ENCODE results near the gene CREB3L2. TPM values are rescaled to one million over a fixed set of nuclear protein-coding genes. Genes with fewer than 3 reads are reported as not detected.
A peak's percentile ranks its signal among the peaks of the same experiment; 100 is the strongest.

The CREB3L2 gene
- total RNA-seq, 2 experiments from 2014 or later = 42.2 to 44.7 TPM

- no peaks in the 10 kb centered on the region for H3K36me3 Mint-ChIP-seq (ENCODE audit: low read depth)
- H3K4me1 Mint-ChIP-seq = peaks cover 16% of the 10 kb centered on the region
- DNase-seq = no peak
- no peak overlapping the region for H3K27ac Mint-ChIP-seq
- H3K4me3 Mint-ChIP-seq = no peak overlapping the region
- POLR2A ChIA-PET = no interaction called here
- CTCF ChIA-PET = interaction anchor here (0.7 to 4.7 kb wide), 4 partner anchors 10 to 350 kb away, joined by 3 to 117 read pairs (median 18); no protein-coding TSS in a partner anchor
- H3K9me3 Mint-ChIP-seq = no peaks in the 10 kb centered on the region
- peaks cover 3% of the 10 kb centered on the region for H3K27me3 Mint-ChIP-seq
Measured at GRCh38 chr7:138006106-138006505, 4.2 kb upstream of the CREB3L2 start.

GRCh38 chr7:138004936-138005335 lies 3.0 kb upstream of the CREB3L2 start:
- POLR2A ChIA-PET = no interaction called here

DNA sequence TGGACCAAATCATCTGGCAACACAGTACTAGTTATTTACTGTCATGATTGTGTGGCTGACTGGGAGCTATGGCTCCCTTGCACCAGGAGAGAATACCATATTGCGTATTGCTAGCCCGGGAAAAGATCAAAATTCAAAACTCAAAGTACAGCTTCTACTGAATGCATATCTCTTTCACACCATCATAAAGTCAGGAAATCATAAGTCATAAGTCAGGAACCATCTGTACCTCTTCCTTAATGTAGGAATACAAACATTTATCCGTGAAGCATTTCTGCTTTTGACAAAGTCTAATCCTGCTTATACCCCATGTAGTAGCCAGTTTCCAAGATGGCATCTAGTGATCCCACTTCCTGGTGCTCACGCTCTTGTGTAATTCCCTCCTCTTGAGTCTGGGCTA lies 2.2 kb upstream of the CREB3L2 start:
- H3K9me3 Mint-ChIP-seq = no peaks in the 10 kb centered on the region
- H3K36me3 Mint-ChIP-seq (ENCODE audit: low read depth) = peaks cover 3% of the 10 kb centered on the region
- no peak overlapping the region for H3K4me3 Mint-ChIP-seq
- H3K27ac Mint-ChIP-seq = no peak overlapping the region
- ChIA-PET CTCF (interaction anchor here (0.9 to 4.1 kb wide), 8 partner anchors 10 to 735 kb away, joined by 3 to 70 read pairs (median 10); no protein-coding TSS in a partner anchor), POLR2A (interaction anchor here (4.6 kb wide), 1 partner anchor 69 kb away, joined by 54 read pairs; no protein-coding TSS in a partner anchor)
- peaks cover 34% of the 10 kb centered on the region for H3K4me1 Mint-ChIP-seq
- no peaks in the 10 kb centered on the region for H3K27me3 Mint-ChIP-seq
- no peak for DNase-seq

More at GRCh38 chr7:138004936-138005335, 3.0 kb upstream of the CREB3L2 start:
- CTCF ChIA-PET = interaction anchor here (4.1 to 4.7 kb wide), 2 partner anchors 70 to 101 kb away, joined by 38 to 117 read pairs; no protein-coding TSS in a partner anchor
- Mint-ChIP-seq H3K27ac (no peak overlapping the region), H3K36me3 (ENCODE audit: low read depth) (no peaks in the 10 kb centered on the region), H3K9me3 (no peaks in the 10 kb centered on the region), H3K4me1 (peaks cover 25% of the 10 kb centered on the region), H3K4me3 (no peak overlapping the region), H3K27me3 (peaks cover 3% of the 10 kb centered on the region)
- DNase-seq = no peak

- ChIA-PET CTCF (interaction anchor here (0.8 to 4.1 kb wide), 21 partner anchors 8 to 736 kb away, joined by 3 to 70 read pairs (median 6); no protein-coding TSS in a partner anchor), POLR2A (interaction anchor here (0.9 to 4.6 kb wide), 7 partner anchors 11 to 99 kb away, joined by 3 to 54 read pairs (median 5); no protein-coding TSS in a partner anchor)
- Mint-ChIP-seq H3K4me3 (peak overlapping the region; percentile 92), H3K27ac (peak overlapping the region; percentile 5), H3K9me3 (no peaks in the 10 kb centered on the region), H3K36me3 (ENCODE audit: low read depth) (peaks cover 12% of the 10 kb centered on the region), H3K27me3 (no peaks in the 10 kb centered on the region), H3K4me1 (peaks cover 34% of the 10 kb centered on the region)
- no peak for DNase-seq
Measured at GRCh38 chr7:138002828-138003189, 923 bp upstream of the CREB3L2 start.

GRCh38 chr7:138002096-138002827 lies 376 bp upstream of the CREB3L2 start:
- peaks cover 12% of the 10 kb centered on the region for H3K36me3 Mint-ChIP-seq (ENCODE audit: low read depth)
- POLR2A ChIA-PET = interaction anchor here (0.9 to 4.6 kb wide), 10 partner anchors 10 to 98 kb away, joined by 3 to 54 read pairs (median 4); no protein-coding TSS in a partner anchor

GRCh38 chr7:138000081-138000701 lies 1.7 kb downstream of the CREB3L2 start:
- POLR2A ChIA-PET = interaction anchor here (1.0 to 4.6 kb wide), 6 partner anchors 8 to 96 kb away, joined by 3 to 54 read pairs (median 4); no protein-coding TSS in a partner anchor

More at GRCh38 chr7:138002096-138002827, 376 bp upstream of the CREB3L2 start:
- DNase-seq = peak; percentile 98
- CTCF ChIA-PET = interaction anchor here (0.6 to 4.1 kb wide), 31 partner anchors 9 to 902 kb away, joined by 3 to 70 read pairs (median 4); no protein-coding TSS in a partner anchor
- Mint-ChIP-seq H3K9me3 (no peaks in the 10 kb centered on the region), H3K27me3 (no peaks in the 10 kb centered on the region), H3K4me3 (peak overlapping the region; percentile 92), H3K4me1 (peaks cover 34% of the 10 kb centered on the region), H3K27ac (peak overlapping the region; percentile 89)

GRCh38 chr7:137999496-138000080 lies 2.3 kb downstream of the CREB3L2 start:
- Mint-ChIP-seq H3K27me3 (no peaks in the 10 kb centered on the region), H3K27ac (no peak overlapping the region), H3K9me3 (no peaks in the 10 kb centered on the region), H3K4me3 (peak overlapping the region; percentile 92), H3K36me3 (ENCODE audit: low read depth) (peaks cover 26% of the 10 kb centered on the region), H3K4me1 (peaks cover 49% of the 10 kb centered on the region)
- ChIA-PET POLR2A (interaction anchor here (1.0 to 4.6 kb wide), 4 partner anchors 64 to 96 kb away, joined by 3 to 54 read pairs (median 4); no protein-coding TSS in a partner anchor), CTCF (interaction anchor here (0.9 to 4.6 kb wide), 6 partner anchors 8 to 343 kb away, joined by 4 to 20 read pairs (median 5); no protein-coding TSS in a partner anchor)
- no peak for DNase-seq

More at GRCh38 chr7:138000081-138000701, 1.7 kb downstream of the CREB3L2 start:
- CTCF ChIA-PET = interaction anchor here (0.9 to 4.6 kb wide), 5 partner anchors 8 to 97 kb away, joined by 4 to 20 read pairs (median 5); no protein-coding TSS in a partner anchor
- DNase-seq = no peak
- Mint-ChIP-seq H3K27ac (no peak overlapping the region), H3K4me1 (peaks cover 49% of the 10 kb centered on the region), H3K27me3 (no peaks in the 10 kb centered on the region), H3K36me3 (ENCODE audit: low read depth) (peaks cover 26% of the 10 kb centered on the region), H3K4me3 (peak overlapping the region; percentile 92), H3K9me3 (no peaks in the 10 kb centered on the region)

DNA sequence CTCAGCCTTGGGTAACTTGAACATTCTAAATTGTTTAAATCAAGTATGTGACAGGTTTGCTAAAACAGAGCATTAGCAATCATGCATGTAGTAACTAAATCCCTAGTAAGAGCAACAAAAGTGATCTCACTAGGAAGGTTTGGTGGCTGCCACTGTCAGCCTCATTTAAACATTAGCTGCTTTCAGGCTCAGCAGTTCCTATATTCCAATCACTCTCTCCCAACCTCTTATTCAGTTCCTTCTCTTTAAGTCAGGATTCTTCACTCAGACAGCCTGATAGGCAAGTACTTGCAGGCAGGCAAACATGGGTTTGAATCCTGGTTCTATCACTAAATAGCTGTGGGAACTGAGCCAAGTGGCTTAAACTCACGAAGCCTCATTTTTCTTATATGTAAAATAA lies 3.6 kb downstream of the CREB3L2 start:
- Mint-ChIP-seq H3K9me3 (no peaks in the 10 kb centered on the region), H3K27ac (no peak overlapping the region), H3K4me3 (no peak overlapping the region), H3K27me3 (no peaks in the 10 kb centered on the region), H3K4me1 (peaks cover 53% of the 10 kb centered on the region), H3K36me3 (ENCODE audit: low read depth) (peaks cover 26% of the 10 kb centered on the region)
- POLR2A ChIA-PET = no interaction called here
- DNase-seq = no peak
- CTCF ChIA-PET = interaction anchor here (2.4 to 4.6 kb wide), 3 partner anchors 10 to 342 kb away, joined by 5 to 20 read pairs (median 17); no protein-coding TSS in a partner anchor

DNA sequence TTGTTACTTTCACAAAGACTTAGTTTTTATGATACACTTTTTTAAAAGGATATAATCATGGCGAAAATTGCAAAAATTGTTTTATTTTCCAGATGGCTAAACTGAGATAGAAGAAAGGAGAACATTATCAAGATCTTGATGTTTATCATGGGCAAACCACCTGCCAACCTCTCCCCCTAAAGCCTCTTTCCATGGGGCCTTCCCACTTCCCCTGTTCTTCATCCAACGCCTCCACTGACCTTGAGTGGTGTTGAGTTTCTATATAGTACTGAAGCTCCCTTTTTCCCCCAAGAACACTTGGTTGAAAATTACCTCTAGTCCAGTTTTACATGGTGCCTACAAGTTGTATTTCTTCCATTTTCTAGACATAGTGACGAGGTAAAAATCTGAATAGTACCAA lies 5.0 kb downstream of the CREB3L2 start:
- no peak for DNase-seq
- Mint-ChIP-seq H3K27ac (no peak overlapping the region), H3K4me3 (no peak overlapping the region), H3K27me3 (no peaks in the 10 kb centered on the region), H3K4me1 (peaks cover 58% of the 10 kb centered on the region), H3K9me3 (no peaks in the 10 kb centered on the region), H3K36me3 (ENCODE audit: low read depth) (peaks cover 34% of the 10 kb centered on the region)
- ChIA-PET CTCF (interaction anchor here (2.7 to 4.6 kb wide), 2 partner anchors 11 to 94 kb away, joined by 16 to 20 read pairs; no protein-coding TSS in a partner anchor), POLR2A (no interaction called here)

DNA sequence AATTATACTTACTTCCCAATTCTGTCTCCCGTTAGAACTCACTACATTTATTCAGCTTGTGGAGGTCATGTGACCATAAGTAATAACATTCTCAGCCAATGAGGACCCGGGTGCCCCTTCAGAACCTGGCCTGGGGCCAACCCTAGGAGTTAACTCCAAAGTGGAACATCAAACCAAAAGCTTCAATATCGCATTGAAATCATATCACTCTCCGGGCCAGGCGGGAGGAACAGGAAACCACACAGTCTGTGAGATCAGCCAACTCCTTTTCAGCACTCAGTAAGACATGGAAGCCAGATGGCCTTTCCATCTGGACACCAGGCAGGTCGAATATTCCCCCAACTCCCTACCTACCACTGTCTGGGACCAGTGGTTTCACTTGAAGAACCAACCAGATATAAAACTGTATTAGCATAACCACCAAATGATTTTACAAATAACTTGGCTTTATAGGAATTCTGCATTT lies 5.5 kb downstream of the CREB3L2 start:
- H3K4me1 Mint-ChIP-seq = peaks cover 58% of the 10 kb centered on the region
- no peak overlapping the region for H3K4me3 Mint-ChIP-seq
- ChIA-PET CTCF (interaction anchor here (2.7 to 4.6 kb wide), 2 partner anchors 12 to 94 kb away, joined by 16 to 20 read pairs; no protein-coding TSS in a partner anchor), POLR2A (no interaction called here)
- H3K9me3 Mint-ChIP-seq = no peaks in the 10 kb centered on the region
- H3K27ac Mint-ChIP-seq = no peak overlapping the region
- peaks cover 35% of the 10 kb centered on the region for H3K36me3 Mint-ChIP-seq (ENCODE audit: low read depth)
- DNase-seq = no peak
- no peaks in the 10 kb centered on the region for H3K27me3 Mint-ChIP-seq

DNA sequence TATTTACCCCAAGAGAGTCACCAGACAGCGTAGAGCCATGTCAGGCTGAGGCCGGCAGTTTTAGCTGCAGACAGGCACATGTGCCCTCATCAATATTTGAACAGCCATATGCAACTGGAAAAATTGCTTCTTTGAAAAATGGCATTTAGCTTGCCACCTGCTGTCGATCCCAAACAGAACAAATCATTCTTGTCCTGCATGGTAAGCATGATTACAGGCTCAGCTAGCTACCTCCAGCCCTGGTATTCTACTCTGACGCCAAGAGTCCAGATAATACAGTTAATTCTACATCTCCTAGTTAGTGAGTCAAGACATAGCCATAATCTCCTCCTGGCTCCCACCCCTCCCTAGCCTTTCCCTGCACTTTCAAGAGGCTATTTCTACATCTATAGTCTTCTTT lies 7.7 kb downstream of the CREB3L2 start:
- H3K4me3 Mint-ChIP-seq = no peak overlapping the region
- no peaks in the 10 kb centered on the region for H3K9me3 Mint-ChIP-seq
- H3K27me3 Mint-ChIP-seq = no peaks in the 10 kb centered on the region
- ChIA-PET CTCF (interaction anchor here (1.2 to 2.7 kb wide), 3 partner anchors 9 to 91 kb away, joined by 4 to 16 read pairs (median 5); no protein-coding TSS in a partner anchor), POLR2A (no interaction called here)
- peaks cover 41% of the 10 kb centered on the region for H3K4me1 Mint-ChIP-seq
- DNase-seq = no peak
- peaks cover 33% of the 10 kb centered on the region for H3K36me3 Mint-ChIP-seq (ENCODE audit: low read depth)
- no peak overlapping the region for H3K27ac Mint-ChIP-seq

- Mint-ChIP-seq H3K4me1 (peaks cover 35% of the 10 kb centered on the region), H3K4me3 (no peak overlapping the region), H3K9me3 (no peaks in the 10 kb centered on the region), H3K27ac (peak overlapping the region; percentile 47), H3K36me3 (ENCODE audit: low read depth) (peaks cover 28% of the 10 kb centered on the region), H3K27me3 (no peaks in the 10 kb centered on the region)
- no peak for DNase-seq
- POLR2A ChIA-PET = no interaction called here
- CTCF ChIA-PET = interaction anchor here (1.6 to 1.9 kb wide), 3 partner anchors 9 to 15 kb away, joined by 3 to 11 read pairs (median 5); partner anchors contain the start of gene CREB3L2
Measured at GRCh38 chr7:137993395-137993743, 8.5 kb downstream of the CREB3L2 start.

Data from activated CD4-positive, alpha-beta memory T cell treated with anti-CD3 and anti-CD28 coated beads, Interleukin-2, amount 10 ng/mL, durations not matched to agents 7 days and 5 days (primary cell).